Ovary (tissue), 3 donors: ENCODE data around the gene TMPRSS13.

Source experiments
- CTCF ChIP-seq, 3 donors: fragments of 450-650 bp in 2 of 3; fragments of 200-600 bp in 1 of 3; IDR thresholded peaks; one replicate each; pipeline versions ENCODE4 v1.5.1 to v1.8.0; 2016 to 2022; ENCODE audit warnings: antibody characterized with exemption in 3 of 3, mild to moderate bottlenecking in 1 of 3
- EP300 ChIP-seq: sonication (generic); formaldehyde crosslinking; IDR thresholded peaks from one replicate; pipeline ENCODE4 v1.6.1; 2017; ENCODE audit warnings: antibody characterized with exemption
- POLR2A ChIP-seq: fragments of 450-650 bp; IDR thresholded peaks from one replicate; pipeline ENCODE4 v1.6.1; 2017; ENCODE audit warnings: antibody characterized with exemption, mild to moderate bottlenecking, moderate library complexity
- donor health status: DM: no; HTN: no; CAD: no.

- TF ChIP-seq CTCF (IDR thresholded peaks at IDR 0.05) (no peak), POLR2A (no peak), EP300 (no peak)
These were observed 12.2 kb downstream of the TMPRSS13 start for GRCh38 chr11:117916956-117917355.
